ENCODE results near the gene PSEN1. TPM values are rescaled to one million over a fixed set of nuclear protein-coding genes. Genes with fewer than 3 reads are reported as not detected.

The PSEN1 gene
- 39.3 TPM for total RNA-seq (2021; ENCODE audit: unreplicated experiment)
- polyA plus RNA-seq (2012; ENCODE audit: insufficient read length), result 28.4 TPM
- percentile 69 among the genes with signal in this experiment for Bru-seq, nascent RNA
- BruChase-seq, experiment 1, labeled RNA remaining after a 2-hour chase, result percentile 68 among the genes with signal in this experiment
- percentile 79 among the genes with signal in this experiment for BruChase-seq, experiment 2, labeled RNA remaining after a 6-hour chase
- long read RNA-seq, full-length matches to known transcripts, result 73 of 117 reads
- long read RNA-seq, partial matches to known transcripts, result 11 of 117 reads
- long read RNA-seq, other reads (novel, unspliced or antisense), result 33 of 117 reads

- DNase-seq (ENCODE audit: low read depth, low spot score) (no peak), ATAC-seq (peak; percentile 97)
- ChIA-PET POLR2A (interaction anchor here (1.3 kb wide), 1 partner anchor 79 kb away, joined by 3 read pairs; the partner anchor contains the start of gene RBM25), CTCF (no interaction called here)
- no TSS peak for BruUV-seq (replicated peaks)
- TF ChIP-seq POLR2AphosphoS5 (IDR thresholded peaks at IDR 0.05; ENCODE audit: low read depth, low read length) (peak; percentile 72), REST (IDR thresholded peaks at IDR 0.05; ENCODE audit: insufficient read depth in 1 of 2, low read depth in 2 of 2, low read length in 1 of 2) (no peak), TCF7L2 (IDR thresholded peaks at IDR 0.05; ENCODE audit: low read depth, low read length) (no peak), CTCF (IDR thresholded peaks at IDR 0.05) (no peak), SIN3A (IDR thresholded peaks at IDR 0.05; ENCODE audit: borderline replicate concordance, insufficient read depth, low read depth, low read length) (0 out of 2 replicates have a peak, but pooled peaks have one; percentile 25)
- no peaks in the 10 kb centered on the region for H3K4me1 ChIP-seq (ENCODE audit: control insufficient read depth, insufficient read depth, low read length)
- H3K4me3 ChIP-seq (ENCODE audit: low read depth in 2 of 2, low read length in 2 of 2), result peak within 1 kb of the TSS; percentile 81 to 90
- intact Hi-C loops (cut with micrococcal nuclease; ENCODE audit: unreplicated experiment), result no loop called here
- no peaks in the 10 kb centered on the region for H3K9me3 ChIP-seq (ENCODE audit: control insufficient read depth, insufficient read depth, low read depth, low read length)
- H3K27ac ChIP-seq (ENCODE audit: low read length), result peak within 1 kb of the TSS; percentile 84
- H3K27me3 ChIP-seq (ENCODE audit: control insufficient read depth, insufficient read depth, low read length), result no peaks in the 10 kb centered on the region
- in situ Hi-C loops (cut with HindIII; ENCODE audit: low pct_unique_long_range_greater_than_20kb, low sequenced_read_pairs), result no loop called here
- H3K36me3 ChIP-seq (ENCODE audit: control insufficient read depth, insufficient read depth, low read length), result peaks cover 7% of the 10 kb centered on the region; the same call in 1 of the 2 replicates
Observed at GRCh38 chr14:73136387-73137225, at the start of gene PSEN1. PSEN1 (plus strand) TSS chr14:73136507; CDS start chr14:73148020, 11,513 bp downstream.

- no peaks in the 10 kb centered on the region for H3K4me1 ChIP-seq (ENCODE audit: control insufficient read depth, insufficient read depth, low read length)
- no peak for DNase-seq (ENCODE audit: low read depth, low spot score)
- intact Hi-C loops (cut with micrococcal nuclease; ENCODE audit: unreplicated experiment), result no loop called here
- POLR2A ChIA-PET, result no interaction called here
- peaks cover 16% of the 10 kb centered on the region for H3K36me3 ChIP-seq (ENCODE audit: control insufficient read depth, insufficient read depth, low read length)
- ATAC-seq, result no peak
- CTCF ChIA-PET, result no interaction called here
- no TSS peak for BruUV-seq (replicated peaks)
- no peaks in the 10 kb centered on the region for H3K27me3 ChIP-seq (ENCODE audit: control insufficient read depth, insufficient read depth, low read length)
- in situ Hi-C loops (cut with HindIII; ENCODE audit: low pct_unique_long_range_greater_than_20kb, low sequenced_read_pairs), result no loop called here
- H3K27ac ChIP-seq (ENCODE audit: low read length), result no peak overlapping the region
- no peak overlapping the region for H3K4me3 ChIP-seq (ENCODE audit: low read depth in 2 of 2, low read length in 2 of 2)
- H3K9me3 ChIP-seq (ENCODE audit: control insufficient read depth, insufficient read depth, low read depth, low read length), result no peaks in the 10 kb centered on the region
- TF ChIP-seq TCF7L2 (IDR thresholded peaks at IDR 0.05; ENCODE audit: low read depth, low read length) (no peak), POLR2AphosphoS5 (IDR thresholded peaks at IDR 0.05; ENCODE audit: low read depth, low read length) (no peak), SIN3A (IDR thresholded peaks at IDR 0.05; ENCODE audit: borderline replicate concordance, insufficient read depth, low read depth, low read length) (no peak), REST (IDR thresholded peaks at IDR 0.05; ENCODE audit: insufficient read depth in 1 of 2, low read depth in 2 of 2, low read length in 1 of 2) (no peak), CTCF (IDR thresholded peaks at IDR 0.05) (no peak)
Observed at GRCh38 chr14:73091044-73091443, 45.3 kb upstream of the PSEN1 start.

Measured in Panc1 (cell line).